Aorta (tissue), 5 donors: ENCODE measurements around the gene RPS14. TPM values are rescaled to one million over a fixed set of nuclear protein-coding genes. Genes with fewer than 3 reads are reported as not detected.

Source experiments
- ATAC-seq: fragments of 200-7000 bp; cut with Tn5 transposase; one replicate; pipeline ENCODE4 v1.9.1; 2022; ENCODE audit warnings: moderate library complexity; ENCODE audit not compliant: low FRiP score
- DNase-seq, 2 donors: peaks; one replicate each; pipeline ENCODE4 v3.0.0-alpha.2; 2020
- H3K27ac ChIP-seq, 2 donors: one replicate each; pipeline ENCODE4 v1.5.1; 2013; ENCODE audit warnings: low read length in 2 of 2, mild to moderate bottlenecking in 2 of 2, moderate library complexity in 2 of 2, control low read depth in 1 of 2, inconsistent platforms in 1 of 2, low read depth in 1 of 2
- H3K27me3 ChIP-seq, 2 donors: one replicate each; pipeline ENCODE4 v1.6.1; 2013; ENCODE audit warnings: control low read depth in 1 of 2, low read length in 1 of 2, mild to moderate bottlenecking in 1 of 2, moderate library complexity in 1 of 2; ENCODE audit not compliant: insufficient read depth in 2 of 2, control insufficient read depth in 1 of 2
- H3K36me3 ChIP-seq, 2 donors: one replicate each; pipeline ENCODE4 v1.6.1; 2013; ENCODE audit warnings: control low read depth in 1 of 2, low read length in 1 of 2, mild to moderate bottlenecking in 1 of 2; ENCODE audit not compliant: insufficient read depth in 2 of 2, control insufficient read depth in 1 of 2
- H3K4me1 ChIP-seq, 2 donors: one replicate each; pipeline ENCODE4 v1.6.1; 2013; ENCODE audit warnings: low read length in 2 of 2, control low read depth in 1 of 2, mild to moderate bottlenecking in 1 of 2, moderate library complexity in 1 of 2; ENCODE audit not compliant: insufficient read depth in 2 of 2, control insufficient read depth in 1 of 2
- H3K4me3 ChIP-seq, 2 donors: one replicate each; pipeline ENCODE4 v1.5.1; 2013; ENCODE audit warnings: low read length in 2 of 2, control low read depth in 1 of 2, mild to moderate bottlenecking in 1 of 2
- H3K9me3 ChIP-seq: one replicate; pipeline ENCODE4 v1.6.1; 2013; ENCODE audit warnings: mild to moderate bottlenecking, low read length; ENCODE audit not compliant: control insufficient read depth
- WGBS, 2 donors: extraction: QIAGEN DNeasy Blood & Tissue Kit; methylation state at CpG; one replicate each; pipeline ENCODE4 v1.1.7; 2013; 5-methylcytosine and 5-hydroxymethylcytosine counted together
- intact Hi-C, 2 donors: fragments of 100-400 bp; cut with DNase I; formaldehyde crosslinking; loops; one replicate each; pipeline versions ENCODE4 v1.14.2 to v1.15.0; 2022
- polyA plus RNA-seq, 2 donors: library from polyadenylated mRNA; stranded (reverse); fragments of 200-250 nt; gene quantifications; one replicate each; pipeline ENCODE4 v1.2.3, GENCODE V29; 2013
- total RNA-seq, 2 donors: library from RNA; stranded (reverse); fragmentation: NEBNext Ultra II Directional; extraction: Animal tissue kit (Norgen Biotek cat#: 25700); gene quantifications; one replicate each; pipeline ENCODE4 v1.2.1, GENCODE V29; 2021
- donor health status: healthy with polysubstance abuse.
- donor health status: Bipolar disorder and iron deficiency.
- donor health status: DM: no; HTN: no; CAD: no.
- donor health status: DM: no; HTN: no; CAD: no.
- donor health status: DM: yes; HTN: yes; CAD: no.

RPS14 gene
- total and polyA plus RNA-seq, 4 donors = 1,419 to 6,043 (median 2,533) TPM

GRCh38 chr5:150468206-150468605, 18.7 kb upstream of the RPS14 start:
- no peak overlapping the region for H3K27ac ChIP-seq
- 93 to 96% methylated on average over 4 of the region's 4 CpGs for WGBS, 2 donors

GRCh38 chr5:150465927-150466326, 16.4 kb upstream of the RPS14 start:
- H3K27ac ChIP-seq = no peak overlapping the region
- WGBS, 2 donors = 78 to 80% methylated on average over 8 of the region's 8 CpGs
- H3K27me3 ChIP-seq = no peaks in the 10 kb centered on the region
- no peak for DNase-seq
- intact Hi-C loops = loop anchor here in 1 of 2 donors (10.0 kb wide), 2 partner anchors 189 to 239 kb away; partner anchors contain the start of gene RBM22
- no peaks in the 10 kb centered on the region for H3K4me1 ChIP-seq
- no peak overlapping the region for H3K4me3 ChIP-seq
- no peak for ATAC-seq
- H3K9me3 ChIP-seq = no peaks in the 10 kb centered on the region
- no peaks in the 10 kb centered on the region for H3K36me3 ChIP-seq

More at GRCh38 chr5:150468206-150468605, 18.7 kb upstream of the RPS14 start:
- H3K36me3 ChIP-seq = no peaks in the 10 kb centered on the region
- H3K9me3 ChIP-seq = no peaks in the 10 kb centered on the region
- no peaks in the 10 kb centered on the region for H3K4me1 ChIP-seq
- no peaks in the 10 kb centered on the region for H3K27me3 ChIP-seq
- H3K4me3 ChIP-seq = no peak overlapping the region
- intact Hi-C loops = loop anchor here in 1 of 2 donors (10.0 kb wide), 2 partner anchors 187 to 237 kb away; partner anchors contain the start of gene RBM22
- no peak for ATAC-seq
- DNase-seq = no peak

- Histone ChIP-seq H3K4me3 (no peak overlapping the region), H3K27ac (no peak overlapping the region), H3K27me3 (no peaks in the 10 kb centered on the region), H3K36me3 (no peaks in the 10 kb centered on the region), H3K9me3 (no peaks in the 10 kb centered on the region), H3K4me1 (no peaks in the 10 kb centered on the region)
- intact Hi-C loops = loop anchor here in 1 of 2 donors (10.0 kb wide), 2 partner anchors 190 to 240 kb away; partner anchors contain the start of gene RBM22
- ATAC-seq (peak; percentile 43), DNase-seq (no peak)
- WGBS, 2 donors = 50 to 62% methylated on average over 6 of the region's 6 CpGs
These were observed 15.0 kb upstream of the RPS14 start for GRCh38 chr5:150464554-150465012.

GRCh38 chr5:150461231-150461630, 11.7 kb upstream of the RPS14 start:
- 83 to 84% methylated on average over 2 of the region's 2 CpGs for WGBS, 2 donors
- H3K27ac ChIP-seq = no peak overlapping the region
- H3K36me3 ChIP-seq = no peaks in the 10 kb centered on the region
- H3K27me3 ChIP-seq = no peaks in the 10 kb centered on the region
- ATAC-seq (no peak), DNase-seq (no peak)
- no peaks in the 10 kb centered on the region for H3K9me3 ChIP-seq
- no peak overlapping the region for H3K4me3 ChIP-seq
- intact Hi-C loops = loop anchor here (2.0 to 10.0 kb wide), 3 partner anchors 60 to 244 kb away; partner anchors contain the start of gene RBM22 (in 1 of the 2)
- no peaks in the 10 kb centered on the region for H3K4me1 ChIP-seq

- no peaks in the 10 kb centered on the region for H3K27me3 ChIP-seq
- no peaks in the 10 kb centered on the region for H3K4me1 ChIP-seq
- no peak overlapping the region for H3K4me3 ChIP-seq
- DNase-seq = no peak
- H3K9me3 ChIP-seq = no peaks in the 10 kb centered on the region
- ATAC-seq = no peak
- WGBS, 2 donors = 60 to 88% methylated on average over 2 of the region's 2 CpGs
- intact Hi-C loops = loop anchor here (2.0 to 10.0 kb wide), 3 partner anchors 60 to 244 kb away; partner anchors contain the start of gene RBM22 (in 1 of the 2)
- H3K27ac ChIP-seq = no peak overlapping the region
- no peaks in the 10 kb centered on the region for H3K36me3 ChIP-seq
These were observed 11.2 kb upstream of the RPS14 start for GRCh38 chr5:150460781-150461180.

GRCh38 chr5:150458802-150459557, 9.4 kb upstream of the RPS14 start:
- intact Hi-C loops = loop anchor here (5.0 to 10.0 kb wide), 5 partner anchors 63 to 386 kb away; partner anchors contain the start of gene IRGM (in 1 of the 2)
- ATAC-seq (peak; percentile 96), DNase-seq (peak; percentile 81 to 96)
- no peaks in the 10 kb centered on the region for H3K27me3 ChIP-seq
- WGBS, 2 donors = 19 to 27% methylated on average over 24 to 36 of the region's 36 CpGs
- no peaks in the 10 kb centered on the region for H3K4me1 ChIP-seq
- H3K4me3 ChIP-seq = no peak overlapping the region
- no peak overlapping the region for H3K27ac ChIP-seq
- no peaks in the 10 kb centered on the region for H3K36me3 ChIP-seq
- H3K9me3 ChIP-seq = no peaks in the 10 kb centered on the region

GRCh38 chr5:150457562-150458240, 8.2 kb upstream of the RPS14 start:
- intact Hi-C loops = loop anchor here (5.0 to 10.0 kb wide), 5 partner anchors 65 to 387 kb away; partner anchors contain the start of gene IRGM (in 1 of the 2)
- WGBS, 2 donors = 87 to 94% methylated on average over 16 of the region's 16 CpGs

GRCh38 chr5:150457121-150457520, 7.6 kb upstream of the RPS14 start:
- intact Hi-C loops = loop anchor here (5.0 to 10.0 kb wide), 5 partner anchors 65 to 388 kb away; partner anchors contain the start of gene IRGM (in 1 of the 2)
- WGBS, 2 donors = 82 to 85% methylated on average over 6 of the region's 6 CpGs
- H3K27ac ChIP-seq = no peak overlapping the region
- no peaks in the 10 kb centered on the region for H3K9me3 ChIP-seq
- no peak for ATAC-seq
- no peaks in the 10 kb centered on the region for H3K4me1 ChIP-seq
- H3K4me3 ChIP-seq = no peak overlapping the region
- DNase-seq = no peak
- no peaks in the 10 kb centered on the region for H3K36me3 ChIP-seq
- H3K27me3 ChIP-seq = no peaks in the 10 kb centered on the region

More at GRCh38 chr5:150457562-150458240, 8.2 kb upstream of the RPS14 start:
- Histone ChIP-seq H3K36me3 (no peaks in the 10 kb centered on the region), H3K4me3 (no peak overlapping the region), H3K9me3 (no peaks in the 10 kb centered on the region), H3K27ac (no peak overlapping the region), H3K27me3 (no peaks in the 10 kb centered on the region), H3K4me1 (no peaks in the 10 kb centered on the region)
- ATAC-seq = peak; percentile 12
- no peak for DNase-seq
